ENCODE data around the gene TCTA.

TCTA gene

GRCh38 chr3:49460956-49461355 is 48.7 kb downstream of the TCTA start:
- DNase-seq (ENCODE audit: low spot score) = no peak

GRCh38 chr3:49461443-49462171 is 49.4 kb downstream of the TCTA start:
- DNase-seq (ENCODE audit: low spot score) = no peak

GRCh38 chr3:49462222-49462621 is 50.0 kb downstream of the TCTA start:
- DNase-seq (ENCODE audit: low spot score) = no peak

- peak; percentile 96 for DNase-seq (ENCODE audit: low spot score)
Measured at GRCh38 chr3:49465270-49466034, 53.2 kb downstream of the TCTA start.

Measured in COLO829 (cell line).